Gastroesophageal sphincter (tissue), 4 donors: ENCODE results near the gene ANKS6. TPM values are rescaled to one million over a fixed set of nuclear protein-coding genes. Genes with fewer than 3 reads are reported as not detected.
A peak's percentile ranks its signal among the peaks of the same experiment; 100 is the strongest.

Experiments used
- ATAC-seq: fragments of 150-250 bp; one replicate; pipeline ENCODE4 v1.9.1; 2016; ENCODE audit warnings: mild to moderate bottlenecking, moderate library complexity
- H3K27ac ChIP-seq, 4 donors: fragments of 200-600 bp; sonication (generic) in 3 of 4; 1 replicate in 3 of 4; 2 replicates in 1 of 4; pipeline ENCODE4 v1.5.1; 2016 to 2019
- H3K27me3 ChIP-seq: fragments of 200-600 bp; sonication (generic); one replicate; pipeline ENCODE4 v1.5.1; 2019
- H3K36me3 ChIP-seq, 2 donors: fragments of 200-600 bp; sonication (generic); one replicate each; pipeline ENCODE4 v1.5.1; 2019; ENCODE audit warnings: control low read depth in 1 of 2
- H3K4me1 ChIP-seq, 3 donors: fragments of 200-600 bp; sonication (generic); 1 replicate in 2 of 3; 2 replicates in 1 of 3; pipeline ENCODE4 v1.5.1; 2016 to 2019; ENCODE audit warnings: control low read depth in 2 of 3
- H3K4me3 ChIP-seq, 2 donors: fragments of 200-600 bp; sonication (generic); one replicate each; pipeline ENCODE4 v1.5.1; 2019; ENCODE audit warnings: mild to moderate bottlenecking in 1 of 2, moderate library complexity in 1 of 2
- H3K9me3 ChIP-seq, 3 donors: fragments of 200-600 bp; sonication (generic); one replicate each; pipeline ENCODE4 v1.5.1; 2017 to 2019; ENCODE audit warnings: control low read depth in 2 of 3
- EP300 ChIP-seq: sonication (generic); formaldehyde crosslinking; IDR thresholded peaks from one replicate; pipeline ENCODE4 v1.6.1; 2017; ENCODE audit warnings: antibody characterized with exemption, mild to moderate bottlenecking
- POLR2A ChIP-seq, 2 donors: fragments of 450-650 bp; IDR thresholded peaks; one replicate each; pipeline ENCODE4 v1.6.1; 2017; ENCODE audit warnings: antibody characterized with exemption in 2 of 2, mild to moderate bottlenecking in 2 of 2, moderate library complexity in 1 of 2
- POLR2AphosphoS5 ChIP-seq: sonication (generic); formaldehyde crosslinking; IDR thresholded peaks from one replicate; pipeline ENCODE4 v1.6.1; 2017; ENCODE audit warnings: antibody characterized with exemption
- WGBS, 2 donors: methylation state at CpG; one replicate each; pipeline ENCODE4 v1.1.5; 2018; ENCODE audit warnings: low coverage in 1 of 2; 5-methylcytosine and 5-hydroxymethylcytosine counted together
- total RNA-seq, 4 donors: library from RNA; depleted of rRNA; stranded (reverse); fragments of >200 nt; gene quantifications; one replicate each; pipeline ENCODE4 v1.1.0, GENCODE V29; 2016
- TF ChIP-seq, protein P1 (sequence below), 4 experiments: fragments of 200-600 bp in 2 of 4; fragments of 450-650 bp in 2 of 4; sonication (generic) in 1 of 4; IDR thresholded peaks; one replicate each; pipeline ENCODE4 v1.5.1; 2017 to 2019; ENCODE audit warnings: antibody characterized with exemption in 4 of 4, mild to moderate bottlenecking in 2 of 4, moderate library complexity in 2 of 4

ANKS6 gene
- total RNA-seq, 4 donors from 2014 or later: 17.6 to 38.4 (median 22.8) TPM

DNA sequence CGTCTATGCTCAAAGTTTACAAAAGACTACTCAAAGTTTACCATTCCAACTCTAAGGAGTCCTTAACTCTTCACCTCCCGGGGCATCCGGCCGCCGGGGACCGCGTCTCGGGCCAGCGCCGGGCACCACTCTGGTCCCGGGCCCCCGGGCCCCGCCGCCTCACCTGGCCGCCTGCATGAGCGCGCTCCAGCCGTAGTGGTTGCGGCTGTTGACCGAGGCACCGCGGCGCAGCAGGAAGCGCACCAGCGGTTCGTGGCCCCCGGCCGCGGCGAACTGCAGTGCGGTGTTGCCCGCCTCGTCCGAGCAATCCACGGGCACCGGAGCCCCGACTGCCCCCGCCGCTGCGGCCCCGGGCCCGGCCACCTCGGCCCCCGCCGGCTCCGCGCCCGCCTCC, 388 bp downstream of the ANKS6 start:
- peaks cover 0 to 56% (median 7%) of the 10 kb centered on the region in 3 donors for H3K4me1 ChIP-seq

DNA sequence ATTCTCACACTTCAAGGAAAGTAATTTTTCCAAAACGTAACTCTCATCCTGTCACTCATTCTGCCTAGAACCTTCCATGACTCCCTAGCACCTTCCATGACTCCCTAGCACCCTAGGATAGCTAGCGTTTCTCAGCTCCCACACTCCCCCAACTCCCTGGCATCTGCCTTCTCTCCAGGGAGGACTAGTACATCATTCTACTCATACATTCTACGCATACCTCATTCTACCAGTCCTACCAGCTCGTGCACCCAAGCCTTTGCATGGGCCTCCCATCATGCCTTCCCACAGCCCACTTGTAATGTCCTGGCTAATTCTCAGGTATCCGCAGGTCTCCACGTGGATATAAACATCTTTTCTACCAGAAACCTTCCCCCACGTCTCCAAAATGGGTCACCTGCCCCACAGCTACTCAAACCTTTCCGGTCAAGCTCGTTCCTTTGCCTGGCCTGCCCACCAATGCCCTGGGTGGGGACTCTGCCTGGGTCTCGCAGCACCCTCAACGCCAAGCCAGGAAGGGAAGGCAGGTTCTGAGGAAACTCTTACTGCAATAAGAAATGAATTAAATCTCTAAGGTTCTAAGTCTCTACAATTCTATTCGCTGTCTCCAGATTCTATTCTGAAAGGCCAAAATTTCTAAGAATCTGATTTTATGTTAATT, 930 bp downstream of the ANKS6 start:
- Histone ChIP-seq H3K36me3 (no peaks in the 10 kb centered on the region), H3K4me3 (peak overlapping the region; percentile 51 to 81), H3K9me3 (peaks cover 0 to 3% (median 0%) of the 10 kb centered on the region in 3 donors), H3K27me3 (no peaks in the 10 kb centered on the region), H3K4me1 (peaks cover 0 to 57% (median 7%) of the 10 kb centered on the region in 3 donors), H3K27ac (peak overlapping the region in 2 of 4 donors; percentile 86 to 92)
- ATAC-seq: no peak
- WGBS, 2 donors: 38 to 55% methylated on average over 9 of the region's 12 CpGs
- TF ChIP-seq EP300 (no peak), POLR2A (IDR thresholded peaks at IDR 0.05) (no peak), POLR2AphosphoS5 (no peak)
- TF ChIP-seq, protein P1, sequence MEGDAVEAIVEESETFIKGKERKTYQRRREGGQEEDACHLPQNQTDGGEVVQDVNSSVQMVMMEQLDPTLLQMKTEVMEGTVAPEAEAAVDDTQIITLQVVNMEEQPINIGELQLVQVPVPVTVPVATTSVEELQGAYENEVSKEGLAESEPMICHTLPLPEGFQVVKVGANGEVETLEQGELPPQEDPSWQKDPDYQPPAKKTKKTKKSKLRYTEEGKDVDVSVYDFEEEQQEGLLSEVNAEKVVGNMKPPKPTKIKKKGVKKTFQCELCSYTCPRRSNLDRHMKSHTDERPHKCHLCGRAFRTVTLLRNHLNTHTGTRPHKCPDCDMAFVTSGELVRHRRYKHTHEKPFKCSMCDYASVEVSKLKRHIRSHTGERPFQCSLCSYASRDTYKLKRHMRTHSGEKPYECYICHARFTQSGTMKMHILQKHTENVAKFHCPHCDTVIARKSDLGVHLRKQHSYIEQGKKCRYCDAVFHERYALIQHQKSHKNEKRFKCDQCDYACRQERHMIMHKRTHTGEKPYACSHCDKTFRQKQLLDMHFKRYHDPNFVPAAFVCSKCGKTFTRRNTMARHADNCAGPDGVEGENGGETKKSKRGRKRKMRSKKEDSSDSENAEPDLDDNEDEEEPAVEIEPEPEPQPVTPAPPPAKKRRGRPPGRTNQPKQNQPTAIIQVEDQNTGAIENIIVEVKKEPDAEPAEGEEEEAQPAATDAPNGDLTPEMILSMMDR (IDR thresholded peaks at IDR 0.05): no peak

More for the DNA sequence above, 388 bp downstream of the ANKS6 start:
- 0% methylated on average over 1 to 10 of the region's 48 CpGs for WGBS, 2 donors
- Histone ChIP-seq H3K4me3 (peak overlapping the region; percentile 51 to 81), H3K27me3 (no peaks in the 10 kb centered on the region), H3K36me3 (no peaks in the 10 kb centered on the region), H3K27ac (peak overlapping the region in 3 of 4 donors; percentile 86 to 92 (median 90)), H3K9me3 (peaks cover 0 to 3% (median 0%) of the 10 kb centered on the region in 3 donors)
- TF ChIP-seq POLR2A (IDR thresholded peaks at IDR 0.05) (no peak), POLR2AphosphoS5 (no peak), EP300 (no peak)
- TF ChIP-seq, protein P1 (IDR thresholded peaks at IDR 0.05): no peak
- peak; percentile 43 for ATAC-seq

DNA sequence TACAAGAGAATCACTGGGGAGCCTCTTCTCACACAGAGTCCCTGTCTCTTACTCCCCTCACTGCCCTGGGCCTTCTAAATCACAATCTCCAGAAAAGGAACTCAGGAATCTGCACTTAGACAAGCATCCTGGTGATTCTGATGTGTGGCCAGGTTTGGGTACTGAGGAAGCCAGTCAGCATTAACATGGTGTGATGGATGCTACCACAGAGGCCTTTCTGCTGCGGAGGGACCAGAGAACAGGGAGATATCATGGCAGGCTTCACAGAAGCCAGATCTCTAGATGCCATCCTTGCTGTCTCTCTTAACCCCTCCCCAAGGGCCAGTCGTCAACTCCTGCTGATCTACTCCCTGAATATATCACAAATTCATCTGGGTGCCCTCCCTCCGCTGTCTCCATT, 1.6 kb downstream of the ANKS6 start:
- WGBS, 2 donors: 81 to 88% methylated on average over 2 to 3 of the region's 3 CpGs
- Histone ChIP-seq H3K36me3 (peaks cover 0 to 6% of the 10 kb centered on the region in 2 donors), H3K27me3 (no peaks in the 10 kb centered on the region), H3K9me3 (peaks cover 0 to 3% (median 0%) of the 10 kb centered on the region in 3 donors), H3K4me1 (peaks cover 0 to 51% (median 7%) of the 10 kb centered on the region in 3 donors), H3K27ac (peak overlapping the region in 1 of 4 donors; percentile 92), H3K4me3 (no peak overlapping the region)
- no peak for ATAC-seq
- TF ChIP-seq POLR2AphosphoS5 (no peak), EP300 (no peak), POLR2A (IDR thresholded peaks at IDR 0.05) (no peak)
- TF ChIP-seq, protein P1 (IDR thresholded peaks at IDR 0.05): no peak

DNA sequence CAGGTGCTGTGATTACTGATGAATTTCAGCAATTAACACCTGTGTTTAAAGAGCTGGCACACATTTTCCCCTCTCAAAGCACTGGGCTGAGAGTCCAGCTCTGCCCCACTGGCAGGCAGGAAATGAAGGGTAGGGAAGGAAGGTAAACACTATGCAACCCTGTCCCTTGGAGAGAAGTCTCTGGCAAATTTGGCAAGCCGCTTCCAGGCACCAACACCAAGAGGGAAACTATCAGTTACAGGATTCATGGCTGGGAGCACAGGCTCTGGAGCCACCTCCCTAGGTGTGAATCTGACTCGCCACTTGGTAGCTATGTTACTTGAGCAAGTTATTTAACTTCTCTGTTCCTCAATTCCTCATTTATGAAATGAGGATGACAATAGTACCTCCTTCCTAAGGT, 3.3 kb downstream of the ANKS6 start:
- no peak for ATAC-seq
- H3K4me1 ChIP-seq: peaks cover 0 to 45% (median 7%) of the 10 kb centered on the region in 3 donors
- no peak for TF ChIP-seq EP300
- no peak for TF ChIP-seq POLR2AphosphoS5
- TF ChIP-seq, protein P1 (IDR thresholded peaks at IDR 0.05): no peak
- no peak for TF ChIP-seq POLR2A (IDR thresholded peaks at IDR 0.05)

More for the DNA sequence above, 3.3 kb downstream of the ANKS6 start:
- no peak overlapping the region for H3K27ac ChIP-seq
- H3K27me3 ChIP-seq: no peaks in the 10 kb centered on the region
- 80 to 100% methylated on average over 1 to 2 of the region's 2 CpGs for WGBS, 2 donors
- no peak overlapping the region for H3K4me3 ChIP-seq
- no peaks in the 10 kb centered on the region for H3K9me3 ChIP-seq
- H3K36me3 ChIP-seq: peaks cover 0 to 17% of the 10 kb centered on the region in 2 donors
